ENCODE results near the gene SMIM27.
"Not testable (repeated sequence)": the region's sequence is repeated elsewhere in the genome, so short reads cannot be mapped to it uniquely, and the experiment has no call there.

Gene SMIM27

DNA sequence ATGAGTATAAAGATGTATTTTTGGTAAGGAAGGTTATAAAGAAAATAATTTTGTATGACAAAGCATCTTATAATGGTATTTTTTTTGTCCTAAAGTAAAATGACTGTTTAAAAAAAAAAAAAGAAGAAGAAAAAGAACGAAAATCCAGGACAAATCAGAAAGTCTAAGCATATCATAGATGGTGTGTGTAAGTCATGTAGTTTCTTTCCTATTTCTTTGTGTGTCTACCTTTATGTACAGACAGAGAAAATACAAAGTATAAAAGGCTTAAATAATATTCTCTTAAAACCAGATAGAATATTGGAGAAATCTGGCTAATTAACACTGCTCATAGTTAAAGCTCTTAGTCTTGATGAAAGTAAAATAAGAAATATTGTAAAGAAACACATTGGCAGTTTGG, 33.9 kb upstream of the SMIM27 start:
- Mint-ChIP-seq H3K36me3 (ENCODE audit: low read depth) (peaks cover 26% of the 10 kb centered on the region), H3K27me3 (ENCODE audit: low read depth) (no peaks in the 10 kb centered on the region), H3K9me3 (peaks cover 46% of the 10 kb centered on the region), H3K4me3 (no peak overlapping the region), H3K27ac (no peak overlapping the region), H3K4me1 (no peaks in the 10 kb centered on the region)
- no peak for TF ChIP-seq CTCF (IDR thresholded peaks at IDR 0.05; ENCODE audit: unreplicated experiment in 3 of 3)

- no peaks in the 10 kb centered on the region for H3K27me3 Mint-ChIP-seq (ENCODE audit: low read depth)
- no peak overlapping the region for H3K27ac Mint-ChIP-seq
- peaks cover 20% of the 10 kb centered on the region for H3K4me1 Mint-ChIP-seq
- peaks cover 20% of the 10 kb centered on the region for H3K9me3 Mint-ChIP-seq
- H3K36me3 Mint-ChIP-seq (ENCODE audit: low read depth): peaks cover 18% of the 10 kb centered on the region
- no peak for TF ChIP-seq CTCF (IDR thresholded peaks at IDR 0.05; ENCODE audit: unreplicated experiment in 3 of 3)
- H3K4me3 Mint-ChIP-seq: peak overlapping the region in 1 of 3 experiments; percentile 69
Observed at GRCh38 chr9:32523910-32524309, 28.2 kb upstream of the SMIM27 start.

GRCh38 chr9:32524558-32524891, 27.6 kb upstream of the SMIM27 start:
- Mint-ChIP-seq H3K36me3 (ENCODE audit: low read depth) (peaks cover 18% of the 10 kb centered on the region), H3K4me3 (peak overlapping the region; percentile 32 to 69 (median 61)), H3K4me1 (peaks cover 20% of the 10 kb centered on the region), H3K9me3 (peaks cover 20% of the 10 kb centered on the region)
- H3K27ac Mint-ChIP-seq; H3K27me3 Mint-ChIP-seq (ENCODE audit: low read depth): not testable (repeated sequence)

DNA sequence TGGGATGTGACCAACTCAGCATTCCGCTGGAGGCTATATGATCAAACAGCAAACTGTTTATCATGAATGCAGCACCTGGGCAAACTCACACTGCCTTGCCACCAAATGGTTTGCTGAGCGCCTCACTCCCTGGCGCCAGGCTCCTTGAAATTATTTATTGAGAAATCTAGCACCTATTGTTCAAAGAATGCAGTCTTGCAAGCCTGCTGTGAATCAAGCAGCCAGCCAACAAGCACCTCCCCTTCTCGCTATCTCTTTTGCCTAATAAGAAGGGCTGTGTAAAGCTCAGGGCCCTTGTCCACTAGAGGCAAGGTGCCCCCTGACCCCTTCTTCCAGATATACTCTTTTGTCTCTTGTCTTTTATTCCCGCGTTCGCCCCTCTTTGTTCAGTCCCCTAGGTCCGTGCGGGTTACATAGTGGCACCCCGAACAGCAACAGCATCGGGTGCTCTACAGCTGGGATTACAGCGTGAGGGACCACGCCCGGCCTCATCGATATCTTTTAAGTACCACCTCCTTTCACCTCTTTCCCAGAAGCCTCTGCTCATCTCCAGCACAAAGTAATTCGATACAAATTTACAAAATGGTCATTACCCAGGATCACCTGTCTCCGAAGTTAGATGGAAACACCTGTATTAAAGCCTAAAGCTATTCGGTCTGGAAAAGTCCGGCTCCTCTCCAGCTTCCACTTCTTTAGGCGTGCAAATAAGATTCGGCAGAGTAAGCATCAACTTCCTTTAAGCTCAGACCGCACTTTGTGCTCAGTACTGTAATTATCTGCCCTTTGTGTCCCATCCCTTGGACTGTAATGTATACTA, 27.0 kb upstream of the SMIM27 start:
- H3K4me1 Mint-ChIP-seq: peaks cover 20% of the 10 kb centered on the region
- peaks cover 18% of the 10 kb centered on the region for H3K36me3 Mint-ChIP-seq (ENCODE audit: low read depth)
- no peak for TF ChIP-seq CTCF (IDR thresholded peaks at IDR 0.05; ENCODE audit: unreplicated experiment in 3 of 3)
- peak overlapping the region; percentile 91 to 93 (median 93) for H3K4me3 Mint-ChIP-seq
- peak overlapping the region; percentile 80 to 95 (median 92) for H3K27ac Mint-ChIP-seq
- H3K9me3 Mint-ChIP-seq: peaks cover 20% of the 10 kb centered on the region
- H3K27me3 Mint-ChIP-seq (ENCODE audit: low read depth): no peaks in the 10 kb centered on the region

- Mint-ChIP-seq H3K27ac (peak overlapping the region; percentile 80 to 95 (median 92)), H3K36me3 (ENCODE audit: low read depth) (peaks cover 18% of the 10 kb centered on the region), H3K4me1 (peaks cover 20% of the 10 kb centered on the region), H3K27me3 (ENCODE audit: low read depth) (no peaks in the 10 kb centered on the region), H3K9me3 (peaks cover 18% of the 10 kb centered on the region), H3K4me3 (peak overlapping the region; percentile 91 to 93 (median 93))
- TF ChIP-seq CTCF (IDR thresholded peaks at IDR 0.05; ENCODE audit: unreplicated experiment in 3 of 3): no peak
Observed at GRCh38 chr9:32525709-32526030, 26.5 kb upstream of the SMIM27 start.

- H3K27ac Mint-ChIP-seq: peak within 1 kb of the TSS; percentile 80 to 95 (median 92)
- H3K4me3 Mint-ChIP-seq: peak within 1 kb of the TSS; percentile 91 to 93 (median 93)
- H3K4me1 Mint-ChIP-seq: peaks cover 20% of the 10 kb centered on the region
- TF ChIP-seq CTCF (IDR thresholded peaks at IDR 0.05; ENCODE audit: unreplicated experiment in 3 of 3): peak; percentile 51 to 68 (median 63)
- peaks cover 22% of the 10 kb centered on the region for H3K36me3 Mint-ChIP-seq (ENCODE audit: low read depth)
- H3K9me3 Mint-ChIP-seq: peaks cover 22% of the 10 kb centered on the region
- H3K27me3 Mint-ChIP-seq (ENCODE audit: low read depth): no peaks in the 10 kb centered on the region
Observed at GRCh38 chr9:32526041-32526706, 26.0 kb upstream of the SMIM27 start, which contains the start of gene RIGI. RIGI (minus strand) TSS chr9:32526196; CDS start chr9:32526166, 30 bp downstream.
